ENCODE measurements around the gene DVL1.

DVL1 gene

GRCh38 chr1:1291023-1291528, 58.1 kb downstream of the DVL1 start:
- Histone ChIP-seq H4K91ac (ENCODE audit: low read length) (no peak overlapping the region), H2BK120ac (ENCODE audit: low read depth, low read length) (no peak overlapping the region), H4K8ac (ENCODE audit: low read length) (no peak overlapping the region), H3K14ac (ENCODE audit: low read length in 2 of 2) (no peak overlapping the region), H3K4me3 (ENCODE audit: insufficient read depth in 1 of 2, low read depth in 1 of 2, low read length in 2 of 2) (peak overlapping the region in 1 of 2 experiments; percentile 29), H2BK5ac (ENCODE audit: low read depth, low read length, poor library complexity, severe bottlenecking) (no peak overlapping the region), H3K4me1 (ENCODE audit: control insufficient read depth, insufficient read depth, low read depth, low read length) (peaks cover 16% of the 10 kb centered on the region), H3K9ac (ENCODE audit: low read length) (no peak overlapping the region), H3K27ac (ENCODE audit: low read length, poor library complexity, severe bottlenecking) (no peak overlapping the region), H3K18ac (ENCODE audit: low read depth in 1 of 2, low read length in 2 of 2) (no peak overlapping the region), H3K4me2 (ENCODE audit: low read length, poor library complexity, severe bottlenecking) (no peak overlapping the region), H3K27me3 (ENCODE audit: control insufficient read depth in 1 of 2, insufficient read depth in 1 of 2, low read length in 2 of 2) (peaks cover 0 to 17% of the 10 kb centered on the region in 2 experiments), H2BK15ac (ENCODE audit: low read depth, poor library complexity, severe bottlenecking) (no peak overlapping the region), H3K36me3 (ENCODE audit: control insufficient read depth in 1 of 2, insufficient read depth in 2 of 2, low read depth in 1 of 2, low read length in 2 of 2) (peaks cover 5 to 44% of the 10 kb centered on the region in 2 experiments), H3K9me3 (ENCODE audit: control insufficient read depth, low read length) (no peaks in the 10 kb centered on the region), H3K23ac (ENCODE audit: low read length in 2 of 2) (no peak overlapping the region), H2BK12ac (ENCODE audit: low read length in 2 of 2) (no peak overlapping the region), H3K79me1 (replicated peaks; ENCODE audit: low read length, poor library complexity, severe bottlenecking) (no peaks in the 10 kb centered on the region), H3K4ac (ENCODE audit: low read depth in 1 of 2, low read length in 2 of 2) (no peak overlapping the region), H2AFZ (ENCODE audit: low read depth, low read length) (no peak overlapping the region), H2AK5ac (ENCODE audit: low read length, severe bottlenecking) (peak overlapping the region; percentile 35)
- WGBS = 83% methylated on average over 28 of the region's 28 CpGs
- DNase-seq = no peak

GRCh38 chr1:1290238-1290731, 58.9 kb downstream of the DVL1 start:
- peak overlapping the region; percentile 41 for H2AK5ac ChIP-seq (ENCODE audit: low read length, severe bottlenecking)
- 57% methylated on average over 14 of the region's 15 CpGs for WGBS
- H3K27me3 ChIP-seq (ENCODE audit: control insufficient read depth in 1 of 2, insufficient read depth in 1 of 2, low read length in 2 of 2) = peaks cover 0 to 25% of the 10 kb centered on the region in 2 experiments
- H2AFZ ChIP-seq (ENCODE audit: low read depth, low read length) = no peak overlapping the region
- H3K9ac ChIP-seq (ENCODE audit: low read length) = no peak overlapping the region
- no peak overlapping the region for H3K4me3 ChIP-seq (ENCODE audit: insufficient read depth in 1 of 2, low read depth in 1 of 2, low read length in 2 of 2)
- no peaks in the 10 kb centered on the region for H3K79me1 ChIP-seq (replicated peaks; ENCODE audit: low read length, poor library complexity, severe bottlenecking)
- H3K9me3 ChIP-seq (ENCODE audit: control insufficient read depth, low read length) = no peaks in the 10 kb centered on the region
- H3K27ac ChIP-seq (ENCODE audit: low read length, poor library complexity, severe bottlenecking) = no peak overlapping the region
- no peak overlapping the region for H3K4ac ChIP-seq (ENCODE audit: low read depth in 1 of 2, low read length in 2 of 2)
- no peak overlapping the region for H2BK12ac ChIP-seq (ENCODE audit: low read length in 2 of 2)
- H4K91ac ChIP-seq (ENCODE audit: low read length) = no peak overlapping the region
- no peak overlapping the region for H3K4me2 ChIP-seq (ENCODE audit: low read length, poor library complexity, severe bottlenecking)
- no peak overlapping the region for H4K8ac ChIP-seq (ENCODE audit: low read length)
- no peak overlapping the region for H2BK5ac ChIP-seq (ENCODE audit: low read depth, low read length, poor library complexity, severe bottlenecking)
- no peak overlapping the region for H3K23ac ChIP-seq (ENCODE audit: low read length in 2 of 2)
- DNase-seq = peak; percentile 63
- no peak overlapping the region for H3K14ac ChIP-seq (ENCODE audit: low read length in 2 of 2)
- no peak overlapping the region for H2BK120ac ChIP-seq (ENCODE audit: low read depth, low read length)
- peaks cover 3 to 36% of the 10 kb centered on the region in 2 experiments for H3K36me3 ChIP-seq (ENCODE audit: control insufficient read depth in 1 of 2, insufficient read depth in 2 of 2, low read depth in 1 of 2, low read length in 2 of 2)
- no peak overlapping the region for H2BK15ac ChIP-seq (ENCODE audit: low read depth, poor library complexity, severe bottlenecking)
- peaks cover 16% of the 10 kb centered on the region for H3K4me1 ChIP-seq (ENCODE audit: control insufficient read depth, insufficient read depth, low read depth, low read length)
- H3K18ac ChIP-seq (ENCODE audit: low read depth in 1 of 2, low read length in 2 of 2) = no peak overlapping the region

GRCh38 chr1:1287288-1288110, 61.7 kb downstream of the DVL1 start:
- H2BK120ac ChIP-seq (ENCODE audit: low read depth, low read length) = no peak overlapping the region
- no peak overlapping the region for H3K23ac ChIP-seq (ENCODE audit: low read length in 2 of 2)
- peaks cover 24% of the 10 kb centered on the region for H3K4me1 ChIP-seq (ENCODE audit: control insufficient read depth, insufficient read depth, low read depth, low read length)
- H3K36me3 ChIP-seq (ENCODE audit: control insufficient read depth in 1 of 2, insufficient read depth in 2 of 2, low read depth in 1 of 2, low read length in 2 of 2) = peaks cover 0 to 8% of the 10 kb centered on the region in 2 experiments
- WGBS = 95% methylated on average over 36 of the region's 46 CpGs
- no peak overlapping the region for H3K14ac ChIP-seq (ENCODE audit: low read length in 2 of 2)
- H3K18ac ChIP-seq (ENCODE audit: low read depth in 1 of 2, low read length in 2 of 2) = no peak overlapping the region
- H2AFZ ChIP-seq (ENCODE audit: low read depth, low read length) = no peak overlapping the region
- H3K27ac ChIP-seq (ENCODE audit: low read length, poor library complexity, severe bottlenecking) = no peak overlapping the region
- H3K4me2 ChIP-seq (ENCODE audit: low read length, poor library complexity, severe bottlenecking) = no peak overlapping the region
- H3K9me3 ChIP-seq (ENCODE audit: control insufficient read depth, low read length) = no peaks in the 10 kb centered on the region
- H2BK12ac ChIP-seq (ENCODE audit: low read length in 2 of 2) = no peak overlapping the region
- H2BK5ac ChIP-seq (ENCODE audit: low read depth, low read length, poor library complexity, severe bottlenecking) = no peak overlapping the region
- no peak overlapping the region for H2AK5ac ChIP-seq (ENCODE audit: low read length, severe bottlenecking)
- H3K4me3 ChIP-seq (ENCODE audit: insufficient read depth in 1 of 2, low read depth in 1 of 2, low read length in 2 of 2) = no peak overlapping the region
- no peak overlapping the region for H4K8ac ChIP-seq (ENCODE audit: low read length)
- H3K79me1 ChIP-seq (replicated peaks; ENCODE audit: low read length, poor library complexity, severe bottlenecking) = no peaks in the 10 kb centered on the region
- H3K9ac ChIP-seq (ENCODE audit: low read length) = no peak overlapping the region
- peaks cover 0 to 33% of the 10 kb centered on the region in 2 experiments for H3K27me3 ChIP-seq (ENCODE audit: control insufficient read depth in 1 of 2, insufficient read depth in 1 of 2, low read length in 2 of 2)
- no peak for DNase-seq
- H3K4ac ChIP-seq (ENCODE audit: low read depth in 1 of 2, low read length in 2 of 2) = no peak overlapping the region
- H4K91ac ChIP-seq (ENCODE audit: low read length) = no peak overlapping the region
- H2BK15ac ChIP-seq (ENCODE audit: low read depth, poor library complexity, severe bottlenecking) = no peak overlapping the region
